ENCODE results near the gene JADE2.
"Not testable (repeated sequence)": the region's sequence is repeated elsewhere in the genome, so short reads cannot be mapped to it uniquely, and the experiment has no call there.

JADE2 gene

DNA sequence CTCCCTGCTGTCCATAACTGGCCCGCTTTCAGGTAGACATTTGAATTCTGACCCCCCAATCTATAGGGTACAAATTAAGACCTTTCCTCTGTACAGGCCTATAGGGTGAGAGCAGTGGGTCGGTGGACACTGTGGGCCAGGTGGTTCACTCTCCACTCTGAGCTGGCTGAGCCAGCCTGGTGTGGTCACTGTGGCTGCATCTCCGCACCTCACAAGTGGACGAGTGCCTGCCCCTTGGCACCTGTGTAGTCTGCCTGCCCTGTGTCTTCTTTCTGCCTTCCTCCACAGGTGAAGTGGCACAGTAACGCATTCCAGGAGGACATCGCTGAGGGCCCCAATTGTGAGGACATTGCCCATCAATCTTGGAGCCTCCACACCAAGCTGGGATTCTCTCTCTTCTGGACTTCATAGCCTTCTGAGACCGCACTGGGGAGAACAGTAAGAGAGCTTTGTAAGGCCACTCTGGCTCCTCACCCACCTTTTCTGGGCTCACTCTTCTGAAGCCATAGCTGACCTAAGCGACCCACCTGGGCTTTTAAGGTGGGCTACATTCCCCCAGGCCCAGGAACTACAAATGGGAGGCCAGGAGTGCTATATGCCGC lies 33.5 kb upstream of the JADE2 start:
- Histone ChIP-seq H3K4me3 (ENCODE audit: insufficient read length, low read depth) (no peak overlapping the region), H3K9ac (ENCODE audit: insufficient read length, low read depth) (no peak overlapping the region), H3K27me3 (ENCODE audit: insufficient read depth, insufficient read length) (no peaks in the 10 kb centered on the region), H3K4me1 (ENCODE audit: insufficient read depth, insufficient read length) (no peaks in the 10 kb centered on the region), H3K9me3 (ENCODE audit: insufficient read depth, low read length) (no peaks in the 10 kb centered on the region), H3K36me3 (ENCODE audit: insufficient read depth, insufficient read length, low read length) (no peaks in the 10 kb centered on the region)
- TF ChIP-seq SUZ12 (IDR thresholded peaks at IDR 0.05; ENCODE audit: extremely low read depth, insufficient read depth, insufficient read length) (no peak), YY1 (IDR thresholded peaks at IDR 0.05; ENCODE audit: insufficient read depth, insufficient read length) (no peak), ZNF274 (IDR thresholded peaks at IDR 0.05; ENCODE audit: low read depth, low read length) (no peak)
- DNase-seq (ENCODE audit: low read depth, low spot score), result no peak

DNA sequence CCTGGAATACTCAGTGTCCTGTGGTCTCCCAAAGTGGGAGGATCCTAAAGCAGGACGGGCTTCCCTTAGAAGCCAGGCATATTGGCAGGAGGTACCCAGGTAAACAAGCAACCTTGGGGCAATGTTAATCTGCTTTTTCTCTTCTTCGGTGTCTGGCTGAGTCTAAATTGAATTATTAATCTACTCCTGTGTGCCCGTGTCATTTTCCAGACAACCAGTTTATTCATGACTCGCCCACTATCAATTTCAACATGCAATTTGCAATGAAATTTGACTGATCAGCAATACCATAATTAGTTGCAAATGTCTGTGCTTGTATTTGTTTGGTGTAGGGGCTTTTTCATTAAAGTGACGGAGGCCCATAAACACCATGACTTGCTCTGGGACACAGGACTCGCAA lies 32.9 kb upstream of the JADE2 start:
- TF ChIP-seq ZNF274 (IDR thresholded peaks at IDR 0.05; ENCODE audit: low read depth, low read length) (no peak), SUZ12 (IDR thresholded peaks at IDR 0.05; ENCODE audit: extremely low read depth, insufficient read depth, insufficient read length) (no peak), YY1 (IDR thresholded peaks at IDR 0.05; ENCODE audit: insufficient read depth, insufficient read length) (no peak)
- DNase-seq (ENCODE audit: low read depth, low spot score), result no peak
- Histone ChIP-seq H3K9ac (ENCODE audit: insufficient read length, low read depth) (no peak overlapping the region), H3K36me3 (ENCODE audit: insufficient read depth, insufficient read length, low read length) (no peaks in the 10 kb centered on the region), H3K9me3 (ENCODE audit: insufficient read depth, low read length) (no peaks in the 10 kb centered on the region), H3K4me3 (ENCODE audit: insufficient read length, low read depth) (no peak overlapping the region), H3K27me3 (ENCODE audit: insufficient read depth, insufficient read length) (no peaks in the 10 kb centered on the region), H3K4me1 (ENCODE audit: insufficient read depth, insufficient read length) (no peaks in the 10 kb centered on the region)

- Histone ChIP-seq H3K4me1 (ENCODE audit: insufficient read depth, insufficient read length) (no peaks in the 10 kb centered on the region), H3K4me3 (ENCODE audit: insufficient read length, low read depth) (no peak overlapping the region), H3K36me3 (ENCODE audit: insufficient read depth, insufficient read length, low read length) (no peaks in the 10 kb centered on the region), H3K27me3 (ENCODE audit: insufficient read depth, insufficient read length) (no peaks in the 10 kb centered on the region), H3K9ac (ENCODE audit: insufficient read length, low read depth) (no peak overlapping the region), H3K9me3 (ENCODE audit: insufficient read depth, low read length) (no peaks in the 10 kb centered on the region)
- TF ChIP-seq ZNF274 (IDR thresholded peaks at IDR 0.05; ENCODE audit: low read depth, low read length) (no peak), SUZ12 (IDR thresholded peaks at IDR 0.05; ENCODE audit: extremely low read depth, insufficient read depth, insufficient read length) (no peak), YY1 (IDR thresholded peaks at IDR 0.05; ENCODE audit: insufficient read depth, insufficient read length) (no peak)
- no peak for DNase-seq (ENCODE audit: low read depth, low spot score)
These were observed 31.9 kb upstream of the JADE2 start for GRCh38 chr5:134493461-134494055.

DNA sequence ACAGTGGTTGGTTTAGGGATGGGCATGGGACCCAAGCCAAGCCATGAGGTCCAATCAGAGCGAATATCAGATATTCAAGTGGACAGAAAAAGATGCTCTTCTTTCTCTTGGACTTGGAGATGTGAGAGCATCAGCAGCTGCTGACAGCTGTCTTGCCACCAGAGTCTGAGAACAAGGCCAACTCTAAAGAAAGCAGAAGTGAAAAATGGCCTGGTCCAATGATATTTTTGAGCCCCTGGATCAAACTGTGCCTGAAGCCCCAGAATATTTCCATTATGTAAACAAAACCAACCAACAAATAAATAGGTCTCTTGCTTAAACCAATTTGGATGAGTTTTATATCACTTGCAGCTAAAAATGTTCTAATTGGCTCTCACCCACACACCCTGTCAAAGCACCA lies 30.7 kb upstream of the JADE2 start:
- Histone ChIP-seq H3K9ac (ENCODE audit: insufficient read length, low read depth) (no peak overlapping the region), H3K36me3 (ENCODE audit: insufficient read depth, insufficient read length, low read length) (no peaks in the 10 kb centered on the region), H3K4me3 (ENCODE audit: insufficient read length, low read depth) (no peak overlapping the region), H3K4me1 (ENCODE audit: insufficient read depth, insufficient read length) (no peaks in the 10 kb centered on the region), H3K9me3 (ENCODE audit: insufficient read depth, low read length) (no peaks in the 10 kb centered on the region), H3K27me3 (ENCODE audit: insufficient read depth, insufficient read length) (no peaks in the 10 kb centered on the region)
- no peak for DNase-seq (ENCODE audit: low read depth, low spot score)
- TF ChIP-seq YY1 (IDR thresholded peaks at IDR 0.05; ENCODE audit: insufficient read depth, insufficient read length) (no peak), SUZ12 (IDR thresholded peaks at IDR 0.05; ENCODE audit: extremely low read depth, insufficient read depth, insufficient read length) (no peak), ZNF274 (IDR thresholded peaks at IDR 0.05; ENCODE audit: low read depth, low read length) (no peak)

- H3K27me3 ChIP-seq (ENCODE audit: insufficient read depth, insufficient read length); DNase-seq (ENCODE audit: low read depth, low spot score): not testable (repeated sequence)
- H3K4me1 ChIP-seq (ENCODE audit: insufficient read depth, insufficient read length), result peaks cover 16% of the 10 kb centered on the region
These were observed 25.6 kb upstream of the JADE2 start for GRCh38 chr5:134499905-134500304.

GRCh38 chr5:134500699-134501430 lies 24.6 kb upstream of the JADE2 start:
- no peak overlapping the region for H3K4me3 ChIP-seq (ENCODE audit: insufficient read length, low read depth)
- no peak overlapping the region for H3K9ac ChIP-seq (ENCODE audit: insufficient read length, low read depth)
- DNase-seq (ENCODE audit: low read depth, low spot score), result no peak
- TF ChIP-seq ZNF274 (IDR thresholded peaks at IDR 0.05; ENCODE audit: low read depth, low read length) (no peak), SUZ12 (IDR thresholded peaks at IDR 0.05; ENCODE audit: extremely low read depth, insufficient read depth, insufficient read length) (no peak), YY1 (IDR thresholded peaks at IDR 0.05; ENCODE audit: insufficient read depth, insufficient read length) (no peak)
- no peaks in the 10 kb centered on the region for H3K27me3 ChIP-seq (ENCODE audit: insufficient read depth, insufficient read length)
- H3K36me3 ChIP-seq (ENCODE audit: insufficient read depth, insufficient read length, low read length), result no peaks in the 10 kb centered on the region
- no peaks in the 10 kb centered on the region for H3K9me3 ChIP-seq (ENCODE audit: insufficient read depth, low read length)
- H3K4me1 ChIP-seq (ENCODE audit: insufficient read depth, insufficient read length), result peaks cover 16% of the 10 kb centered on the region

More at GRCh38 chr5:134499905-134500304, 25.6 kb upstream of the JADE2 start:
- H3K4me3 ChIP-seq (ENCODE audit: insufficient read length, low read depth); H3K9ac ChIP-seq (ENCODE audit: insufficient read length, low read depth); H3K9me3 ChIP-seq (ENCODE audit: insufficient read depth, low read length); H3K36me3 ChIP-seq (ENCODE audit: insufficient read depth, insufficient read length, low read length): not testable (repeated sequence)

DNA sequence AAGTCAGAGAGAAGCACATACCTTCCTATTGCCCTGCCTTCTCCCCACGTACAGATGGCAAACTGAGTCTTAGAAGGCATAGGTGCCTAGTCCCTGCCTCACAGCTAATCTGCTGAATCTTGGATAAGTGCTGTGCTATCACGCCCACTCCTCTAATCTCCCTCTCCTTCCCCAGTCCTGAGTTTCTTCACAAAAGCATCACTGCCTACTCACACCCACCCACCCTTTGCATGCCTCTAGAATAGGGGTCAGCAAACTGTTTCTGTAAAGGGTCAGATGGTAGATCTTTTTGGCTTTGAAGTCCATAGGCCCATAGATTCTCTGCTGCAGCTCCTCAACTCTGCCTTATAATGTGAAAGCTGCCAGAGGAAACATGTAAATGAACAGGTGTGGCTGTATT lies 23.2 kb upstream of the JADE2 start:
- TF ChIP-seq SUZ12 (IDR thresholded peaks at IDR 0.05; ENCODE audit: extremely low read depth, insufficient read depth, insufficient read length) (no peak), ZNF274 (IDR thresholded peaks at IDR 0.05; ENCODE audit: low read depth, low read length) (no peak)
- DNase-seq (ENCODE audit: low read depth, low spot score), result no peak
- Histone ChIP-seq H3K27me3 (ENCODE audit: insufficient read depth, insufficient read length) (no peaks in the 10 kb centered on the region), H3K9me3 (ENCODE audit: insufficient read depth, low read length) (no peaks in the 10 kb centered on the region), H3K9ac (ENCODE audit: insufficient read length, low read depth) (no peak overlapping the region), H3K36me3 (ENCODE audit: insufficient read depth, insufficient read length, low read length) (no peaks in the 10 kb centered on the region), H3K4me1 (ENCODE audit: insufficient read depth, insufficient read length) (peaks cover 20% of the 10 kb centered on the region), H3K4me3 (ENCODE audit: insufficient read length, low read depth) (no peak overlapping the region)
